ENCODE data around the gene DCTPP1.
A peak's percentile ranks its signal among the peaks of the same experiment; 100 is the strongest.

Gene DCTPP1

GRCh38 chr16:30380072-30380802 is 49.6 kb downstream of the DCTPP1 start:
- no peak for DNase-seq

- no peak for DNase-seq
Measured at GRCh38 chr16:30379158-30379783, 50.6 kb downstream of the DCTPP1 start.

- DNase-seq = peak; percentile 98
Measured at GRCh38 chr16:30378236-30379157, 51.3 kb downstream of the DCTPP1 start.

- DNase-seq = peak; percentile 86
Measured at GRCh38 chr16:30377812-30378235, 52.0 kb downstream of the DCTPP1 start.

GRCh38 chr16:30377050-30377811 is 52.6 kb downstream of the DCTPP1 start:
- DNase-seq = no peak

- no peak for DNase-seq
Measured at GRCh38 chr16:30376461-30376902, 53.3 kb downstream of the DCTPP1 start.

GRCh38 chr16:30375864-30376263 is 54.0 kb downstream of the DCTPP1 start:
- DNase-seq = no peak

GRCh38 chr16:30374538-30374937 is 55.3 kb downstream of the DCTPP1 start, which contains the start of gene MYL11:
TSS of gene MYL11 (plus strand) at chr16:30374802. CDS start at chr16:30374858, 56 bp downstream.
- DNase-seq = no peak

Data from stimulated activated CD4-positive, alpha-beta T cell treated with anti-CD3 and anti-CD28 coated beads, Interleukin-4, amount 100 ng/mL, for 24 hours (primary cell).